Measurements from ENCODE around the gene CETN3. TPM values are rescaled to one million over a fixed set of nuclear protein-coding genes. Genes with fewer than 3 reads are reported as not detected.

The CETN3 gene
- total and polyA plus RNA-seq, 2 of the 13 experiments (the other 11 are each of a cell fraction or from before 2014, with no cell fraction given): 15.4 to 71.5 TPM

DNA sequence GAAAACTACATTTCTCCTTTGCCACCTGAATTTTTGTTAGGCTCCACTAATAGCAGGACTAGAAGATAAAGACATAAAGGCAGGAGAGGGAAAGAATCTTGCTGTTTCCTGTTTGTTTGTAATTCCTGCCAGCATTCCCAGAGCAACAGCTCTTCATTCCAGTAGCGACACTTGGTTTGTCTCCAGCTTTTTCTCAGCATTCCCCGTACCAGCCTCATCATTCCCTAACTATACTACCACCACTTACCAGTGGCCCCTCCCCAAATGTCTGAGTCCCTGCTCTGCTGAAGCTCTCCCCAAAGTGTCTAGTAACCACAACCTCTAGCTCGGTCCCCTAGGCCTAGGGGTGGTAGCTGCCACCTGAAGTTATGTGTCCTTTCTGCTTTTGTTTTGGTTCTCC, 18.6 kb downstream of the CETN3 start:
- in situ Hi-C loops (cut with HindIII; ENCODE audit: extremely low pct_ligation_motif_present, low pct_unique_long_range_greater_than_20kb) (no loop called here), intact Hi-C loops (cut with micrococcal nuclease; ENCODE audit: unreplicated experiment) (no loop called here)
- no peak overlapping the region for H3K4me3 ChIP-seq (replicated peaks in 1 of 3; ENCODE audit: insufficient read depth in 1 of 3, low read depth in 2 of 3, low read length in 3 of 3)
- H3K27me3 ChIP-seq (ENCODE audit: control insufficient read depth in 1 of 2, insufficient read depth in 2 of 2, low read length in 2 of 2): no peaks in the 10 kb centered on the region
- 84% methylated on average over 3 of the region's 3 CpGs for WGBS (ENCODE audit: low lambda C conversion rate)
- H2AFZ ChIP-seq (ENCODE audit: low read length): no peak overlapping the region
- BruUV-seq (replicated peaks): no TSS peak
- FAIRE-seq (no peak), ATAC-seq (no peak), DNase-seq (ENCODE audit: low spot score) (no peak)
- ChIA-PET POLR2A (interaction anchor here (1.2 kb wide), 1 partner anchor 19 kb away, joined by 4 read pairs; the partner anchor contains the start of gene CETN3), CTCF (ENCODE audit: low intra/inter-chr PET ratio, low total read pairs) (no interaction called here)
- H3K9me3 ChIP-seq (ENCODE audit: low read length): no peaks in the 10 kb centered on the region
- H4K20me1 ChIP-seq (ENCODE audit: insufficient read depth, low read length): no peaks in the 10 kb centered on the region
- H3K27ac ChIP-seq (ENCODE audit: extremely low read length, insufficient read depth, low read length): no peak overlapping the region
- no peak overlapping the region for H3K4me2 ChIP-seq (ENCODE audit: low read depth, low read length)
- no peak overlapping the region for H3K9ac ChIP-seq (ENCODE audit: insufficient read depth, low read depth, low read length)
- 0 out of 5 replicates have a peak, but pooled peaks cover 0 to 6% of the 10 kb centered on the region in 2 experiments for H3K36me3 ChIP-seq (replicated peaks in 1 of 2; ENCODE audit: control insufficient read depth in 1 of 2, insufficient read depth in 2 of 2, low read length in 2 of 2)
- TF ChIP-seq NFKB2 (CRISPR knock-in tag; IDR thresholded peaks at IDR 0.05; ENCODE audit: borderline replicate concordance): no peak
- TF ChIP-seq, protein P1, sequence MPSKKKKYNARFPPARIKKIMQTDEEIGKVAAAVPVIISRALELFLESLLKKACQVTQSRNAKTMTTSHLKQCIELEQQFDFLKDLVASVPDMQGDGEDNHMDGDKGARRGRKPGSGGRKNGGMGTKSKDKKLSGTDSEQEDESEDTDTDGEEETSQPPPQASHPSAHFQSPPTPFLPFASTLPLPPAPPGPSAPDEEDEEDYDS (CRISPR knock-in tag; IDR thresholded peaks at IDR 0.05): no peak
- no peak for TF ChIP-seq DR1 (CRISPR knock-in tag; IDR thresholded peaks at IDR 0.05)
- TF ChIP-seq, protein P2, sequence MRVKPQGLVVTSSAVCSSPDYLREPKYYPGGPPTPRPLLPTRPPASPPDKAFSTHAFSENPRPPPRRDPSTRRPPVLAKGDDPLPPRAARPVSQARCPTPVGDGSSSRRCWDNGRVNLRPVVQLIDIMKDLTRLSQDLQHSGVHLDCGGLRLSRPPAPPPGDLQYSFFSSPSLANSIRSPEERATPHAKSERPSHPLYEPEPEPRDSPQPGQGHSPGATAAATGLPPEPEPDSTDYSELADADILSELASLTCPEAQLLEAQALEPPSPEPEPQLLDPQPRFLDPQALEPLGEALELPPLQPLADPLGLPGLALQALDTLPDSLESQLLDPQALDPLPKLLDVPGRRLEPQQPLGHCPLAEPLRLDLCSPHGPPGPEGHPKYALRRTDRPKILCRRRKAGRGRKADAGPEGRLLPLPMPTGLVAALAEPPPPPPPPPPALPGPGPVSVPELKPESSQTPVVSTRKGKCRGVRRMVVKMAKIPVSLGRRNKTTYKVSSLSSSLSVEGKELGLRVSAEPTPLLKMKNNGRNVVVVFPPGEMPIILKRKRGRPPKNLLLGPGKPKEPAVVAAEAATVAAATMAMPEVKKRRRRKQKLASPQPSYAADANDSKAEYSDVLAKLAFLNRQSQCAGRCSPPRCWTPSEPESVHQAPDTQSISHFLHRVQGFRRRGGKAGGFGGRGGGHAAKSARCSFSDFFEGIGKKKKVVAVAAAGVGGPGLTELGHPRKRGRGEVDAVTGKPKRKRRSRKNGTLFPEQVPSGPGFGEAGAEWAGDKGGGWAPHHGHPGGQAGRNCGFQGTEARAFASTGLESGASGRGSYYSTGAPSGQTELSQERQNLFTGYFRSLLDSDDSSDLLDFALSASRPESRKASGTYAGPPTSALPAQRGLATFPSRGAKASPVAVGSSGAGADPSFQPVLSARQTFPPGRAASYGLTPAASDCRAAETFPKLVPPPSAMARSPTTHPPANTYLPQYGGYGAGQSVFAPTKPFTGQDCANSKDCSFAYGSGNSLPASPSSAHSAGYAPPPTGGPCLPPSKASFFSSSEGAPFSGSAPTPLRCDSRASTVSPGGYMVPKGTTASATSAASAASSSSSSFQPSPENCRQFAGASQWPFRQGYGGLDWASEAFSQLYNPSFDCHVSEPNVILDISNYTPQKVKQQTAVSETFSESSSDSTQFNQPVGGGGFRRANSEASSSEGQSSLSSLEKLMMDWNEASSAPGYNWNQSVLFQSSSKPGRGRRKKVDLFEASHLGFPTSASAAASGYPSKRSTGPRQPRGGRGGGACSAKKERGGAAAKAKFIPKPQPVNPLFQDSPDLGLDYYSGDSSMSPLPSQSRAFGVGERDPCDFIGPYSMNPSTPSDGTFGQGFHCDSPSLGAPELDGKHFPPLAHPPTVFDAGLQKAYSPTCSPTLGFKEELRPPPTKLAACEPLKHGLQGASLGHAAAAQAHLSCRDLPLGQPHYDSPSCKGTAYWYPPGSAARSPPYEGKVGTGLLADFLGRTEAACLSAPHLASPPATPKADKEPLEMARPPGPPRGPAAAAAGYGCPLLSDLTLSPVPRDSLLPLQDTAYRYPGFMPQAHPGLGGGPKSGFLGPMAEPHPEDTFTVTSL (CRISPR knock-in tag; IDR thresholded peaks at IDR 0.05; ENCODE audit: borderline replicate concordance): no peak
- no peaks in the 10 kb centered on the region for H3K4me1 ChIP-seq (ENCODE audit: insufficient read depth, low read length)
- no peaks in the 10 kb centered on the region for H3K79me2 ChIP-seq (ENCODE audit: insufficient read depth, low read length)

Data from HepG2 (cell line).